HCT116 (cell line): ENCODE measurements around the gene DARS1. TPM values are rescaled to one million over a fixed set of nuclear protein-coding genes. Genes with fewer than 3 reads are reported as not detected.

Source experiments
- ATAC-seq: fragments of 200-7000 bp; cut with Tn5 transposase; 2 replicates; pipeline ENCODE4 v1.9.1; 2020; ENCODE audit warnings: mild to moderate bottlenecking, moderate library complexity
- BruUV-seq: library from RNA; stranded (reverse); fragments of 400-500 nt; replicated peaks from 2 replicates; lab custom pipeline; 2021; lab: Mats Ljungman, UMichigan
- CTCF ChIA-PET: fragments of 300-600 bp; sonication (Branson Sonifier 250); formaldehyde crosslinking; loops from one replicate; lab custom pipeline; 2021; ENCODE audit warnings: antibody characterized with exemption; lab: Charles Lee
- POLR2A ChIA-PET: fragments of 300-600, 350-600 bp; sonication (Branson Sonifier 250); formaldehyde crosslinking; loops from one replicate; lab custom pipeline; 2021; ENCODE audit warnings: antibody characterized with exemption; lab: Charles Lee
- RAD21 ChIA-PET, 2 experiments: fragments of 300-600 bp; sonication (Branson Sonifier 250); formaldehyde crosslinking; loops; one replicate each; lab custom pipeline; 2023; ENCODE audit warnings: low total read pairs in 2 of 2; ENCODE audit not compliant: uncharacterized antibody in 2 of 2, unreplicated experiment in 2 of 2, low non-redundant PET in 1 of 2; lab: Charles Lee
- DNase-seq: peaks from one replicate; pipeline ENCODE4 v3.0.0-alpha.2; 2010; ENCODE audit warnings: low read depth, low spot score
- H2AFZ ChIP-seq: fragments of 200-600 bp; shearing (Covaris generic), sonication (generic); 2 replicates; pipeline ENCODE4 v1.6.1; 2017; ENCODE audit warnings: low read depth, mixed run types, mixed read lengths, antibody characterized with exemption, low read length; ENCODE audit not compliant: poor library complexity, severe bottlenecking
- H3K27ac ChIP-seq: 2 replicates; pipeline ENCODE4 v1.5.1; 2012; ENCODE audit warnings: low read depth, low read length
- H3K27me3 ChIP-seq: fragments of 200-600 bp; sonication (generic); 2 replicates; pipeline ENCODE4 v1.6.1; 2016; ENCODE audit warnings: mixed run types, low read length, mixed read lengths; ENCODE audit not compliant: insufficient read depth
- H3K36me3 ChIP-seq, 2 experiments: fragments of 200-500 bp in 1 of 2; fragments of 200-600 bp in 1 of 2; sonication (Bioruptor generic) in 1 of 2; sonication (generic) in 1 of 2; 2 replicates each; pipeline versions ENCODE4 v1.5.1 to v1.6.1; 2014 to 2016; ENCODE audit warnings: low read length in 2 of 2, inconsistent platforms in 1 of 2, mixed read lengths in 1 of 2, mixed run types in 1 of 2; ENCODE audit not compliant: insufficient read depth in 2 of 2, control insufficient read depth in 1 of 2
- H3K4me1 ChIP-seq, 2 experiments: fragments of 200-600 bp in 1 of 2; sonication (generic) in 1 of 2; 2 replicates each; pipeline versions ENCODE4 v1.5.1 to v1.6.1; 2012 to 2017; ENCODE audit warnings: low read length in 2 of 2, inconsistent platforms in 1 of 2, mild to moderate bottlenecking in 1 of 2, mixed read lengths in 1 of 2, mixed run types in 1 of 2, moderate library complexity in 1 of 2; ENCODE audit not compliant: insufficient read depth in 2 of 2, control insufficient read depth in 1 of 2
- H3K4me2 ChIP-seq: fragments of 200-600 bp; sonication (generic); 2 replicates; pipeline ENCODE4 v1.6.1; 2017; ENCODE audit warnings: mixed run types, low read length, mixed read lengths
- H3K4me3 ChIP-seq, 2 experiments: fragments of 200-600 bp in 1 of 2; sonication (generic) in 1 of 2; replicated peaks in 1 of 2; 2 replicates each; pipeline ENCODE4 v1.5.1; 2011 to 2016; ENCODE audit warnings: low read length in 2 of 2, control low read depth in 1 of 2, low read depth in 1 of 2, mild to moderate bottlenecking in 1 of 2, mixed read lengths in 1 of 2, mixed run types in 1 of 2
- H3K79me2 ChIP-seq: fragments of 200-600 bp; sonication (generic); 2 replicates; pipeline ENCODE4 v1.6.1; 2017; ENCODE audit warnings: mild to moderate bottlenecking, mixed run types, low read length, moderate library complexity, mixed read lengths; ENCODE audit not compliant: insufficient read depth
- H3K9ac ChIP-seq: fragments of 200-600 bp; sonication (generic); 2 replicates; pipeline ENCODE4 v1.6.1; 2016; ENCODE audit warnings: low read length, mixed read lengths
- H3K9me2 ChIP-seq: fragments of 200-600 bp; sonication (generic), shearing (Covaris generic); 2 replicates; pipeline ENCODE4 v1.6.1; 2017; ENCODE audit warnings: mixed run types, mild to moderate bottlenecking, moderate library complexity; ENCODE audit not compliant: insufficient read depth
- H3K9me3 ChIP-seq, 2 experiments: fragments of 200-500 bp in 1 of 2; fragments of 200-600 bp in 1 of 2; sonication (Bioruptor generic) in 1 of 2; sonication (generic) in 1 of 2; 2 replicates each; pipeline ENCODE4 v1.6.1; 2014 to 2017; ENCODE audit warnings: low read length in 2 of 2, mixed read lengths in 2 of 2, inconsistent platforms in 1 of 2, low read depth in 1 of 2, mild to moderate bottlenecking in 1 of 2, mixed run types in 1 of 2, moderate library complexity in 1 of 2; ENCODE audit not compliant: control insufficient read depth in 1 of 2, insufficient read depth in 1 of 2
- H4K20me1 ChIP-seq: fragments of 200-600 bp; sonication (generic), shearing (Covaris generic); 2 replicates; pipeline ENCODE4 v1.6.1; 2017; ENCODE audit warnings: mixed run types, mild to moderate bottlenecking, moderate library complexity; ENCODE audit not compliant: insufficient read depth
- ATF3 ChIP-seq: IDR thresholded peaks from 2 replicates; pipeline ENCODE4 v1.6.1; 2012
- CBX3 ChIP-seq: IDR thresholded peaks from 2 replicates; pipeline ENCODE4 v1.6.1; 2012; ENCODE audit warnings: low read depth
- CTCF ChIP-seq, 3 experiments: fragments of 200-600 bp in 1 of 3; sonication (generic) in 1 of 3; IDR thresholded peaks in 2 of 3; conservative IDR thresholded peaks in 1 of 3; 2 replicates each; pipeline ENCODE4 v1.5.1; 2012 to 2017; ENCODE audit warnings: low read depth in 2 of 3, low read length in 2 of 3, antibody characterized with exemption in 1 of 3, borderline replicate concordance in 1 of 3, control low read depth in 1 of 3, mild to moderate bottlenecking in 1 of 3, mixed read lengths in 1 of 3, mixed run types in 1 of 3, moderate library complexity in 1 of 3; ENCODE audit not compliant: insufficient read depth in 1 of 3
- EGR1 ChIP-seq: IDR thresholded peaks from 2 replicates; pipeline ENCODE4 v1.6.1; 2012; ENCODE audit warnings: low read depth
- ELF1 ChIP-seq: IDR thresholded peaks from 2 replicates; pipeline ENCODE4 v1.6.1; 2012; ENCODE audit warnings: low read depth, borderline replicate concordance
- EZH2 ChIP-seq: fragments of 200-600 bp; sonication (generic); IDR thresholded peaks from 2 replicates; pipeline ENCODE4 v1.6.1; 2017; ENCODE audit warnings: antibody characterized with exemption, mixed run types
- EZH2phosphoT487 ChIP-seq: fragments of 200-600 bp; IDR thresholded peaks from 2 replicates; pipeline ENCODE4 v1.6.1; 2018; ENCODE audit warnings: antibody characterized with exemption, borderline replicate concordance
- POLR2A ChIP-seq: IDR thresholded peaks from 2 replicates; pipeline ENCODE4 v1.7.0; 2011; ENCODE audit warnings: borderline replicate concordance; ENCODE audit not compliant: insufficient read depth, insufficient read length; ENCODE audit errors: extremely low read depth
- POLR2AphosphoS5 ChIP-seq: IDR thresholded peaks from 2 replicates; pipeline ENCODE4 v1.6.1; 2011; ENCODE audit warnings: mild to moderate bottlenecking, low read depth, low read length, moderate library complexity
- RAD21 ChIP-seq: IDR thresholded peaks from 2 replicates; pipeline ENCODE4 v1.6.1; 2012; ENCODE audit warnings: low read depth, mild to moderate bottlenecking
- REST ChIP-seq: IDR thresholded peaks from 2 replicates; pipeline ENCODE4 v1.6.1; 2012; ENCODE audit warnings: low read depth
- SIN3A ChIP-seq: IDR thresholded peaks from 2 replicates; pipeline ENCODE4 v1.6.1; 2012; ENCODE audit warnings: low read depth
- SRF ChIP-seq: IDR thresholded peaks from 2 replicates; pipeline ENCODE4 v1.6.1; 2012; ENCODE audit warnings: low read depth
- TCF7L2 ChIP-seq: IDR thresholded peaks from 2 replicates; pipeline ENCODE4 v1.7.0; 2011; ENCODE audit warnings: borderline replicate concordance, inconsistent platforms; ENCODE audit not compliant: insufficient read depth, insufficient read length; ENCODE audit errors: extremely low read depth
- YY1 ChIP-seq: IDR thresholded peaks from 2 replicates; pipeline ENCODE4 v1.6.1; 2011; ENCODE audit warnings: low read length, low read depth, moderate library complexity, mild to moderate bottlenecking; ENCODE audit not compliant: insufficient replicate concordance; ENCODE audit errors: extremely low read depth
- ZBTB33 ChIP-seq: IDR thresholded peaks from 2 replicates; pipeline ENCODE4 v1.6.1; 2011; ENCODE audit warnings: mild to moderate bottlenecking, low read length, moderate library complexity; ENCODE audit not compliant: insufficient replicate concordance; ENCODE audit errors: extremely low read depth
- ZFX ChIP-seq: fragments of 450-650 bp; IDR thresholded peaks from 2 replicates; pipeline ENCODE4 v1.6.1; 2017
- ZNF274 ChIP-seq: fragments of 200-500 bp; sonication (Bioruptor generic); IDR thresholded peaks from 2 replicates; pipeline ENCODE4 v1.6.1; 2014; ENCODE audit warnings: mild to moderate bottlenecking, low read depth, low read length, inconsistent platforms
- intact Hi-C: fragments of 100-400 bp; cut with micrococcal nuclease; formaldehyde crosslinking; loops from 2 replicates; pipeline ENCODE4 v1.10.0; 2022
- total RNA-seq: library from RNA; stranded (reverse); gene quantifications from one replicate; pipeline ENCODE4 v1.2.1, GENCODE V29; 2021; ENCODE audit not compliant: unreplicated experiment

The DARS1 gene
- total RNA-seq, 1 experiment from 2014 or later = 94.8 TPM

- no peak for TF ChIP-seq REST
- no peak for TF ChIP-seq TCF7L2
Observed at GRCh38 chr2:135944625-135945024, 40.8 kb downstream of the DARS1 start (continued).

GRCh38 chr2:135942936-135943688, 42.3 kb downstream of the DARS1 start:
- H3K4me1 ChIP-seq = peaks cover 17 to 21% of the 10 kb centered on the region in 2 experiments
- H3K27me3 ChIP-seq = no peaks in the 10 kb centered on the region
- intact Hi-C loops = no loop called here
- POLR2A ChIA-PET = no interaction called here
- no peak overlapping the region for H3K27ac ChIP-seq
- ATAC-seq = no peak
- H2AFZ ChIP-seq = no peak overlapping the region
- H3K9ac ChIP-seq = no peak overlapping the region
- no peaks in the 10 kb centered on the region for H3K9me3 ChIP-seq
- no peaks in the 10 kb centered on the region for H3K9me2 ChIP-seq
- H3K79me2 ChIP-seq = peaks cover 55% of the 10 kb centered on the region
- H4K20me1 ChIP-seq = no peaks in the 10 kb centered on the region; the same call in 1 of the 2 replicates
- RAD21 ChIA-PET = no interaction called here
- no peak overlapping the region for H3K4me3 ChIP-seq
- H3K4me2 ChIP-seq = no peak overlapping the region
- no TSS peak for BruUV-seq
- TF ChIP-seq ZBTB33 (no peak), EZH2phosphoT487 (no peak), SIN3A (no peak), ZFX (no peak), ELF1 (no peak), CBX3 (no peak), POLR2A (no peak), SRF (no peak), ZNF274 (no peak), RAD21 (no peak), CTCF (IDR thresholded peaks at IDR 0.05 in 2 of 3, conservative IDR thresholded peaks at IDR 0.05 in 1 of 3; ENCODE audit: borderline replicate concordance in 1 of 3, insufficient read depth in 1 of 3, low read depth in 2 of 3, low read length in 2 of 3) (no peak), EGR1 (no peak), POLR2AphosphoS5 (no peak), EZH2 (no peak), YY1 (no peak), ATF3 (no peak)
- peaks cover 6 to 7% of the 10 kb centered on the region in 2 experiments; a peak in 3 of 4 replicates for H3K36me3 ChIP-seq
- CTCF ChIA-PET = no interaction called here
- no peak for DNase-seq
